ENCODE results near the gene KLHL41. TPM values are rescaled to one million over a fixed set of nuclear protein-coding genes. Genes with fewer than 3 reads are reported as not detected.
"Not testable (repeated sequence)": the region's sequence is repeated elsewhere in the genome, so short reads cannot be mapped to it uniquely, and the experiment has no call there.

KLHL41 gene
- total RNA-seq, 1 donor = under 0.01 TPM

- peak in 1 of 3 donors; percentile 55 for DNase-seq (ENCODE audit: low read depth in 2 of 3, low spot score in 2 of 3)
These were observed 1.8 kb upstream of the KLHL41 start for GRCh38 chr2:169507698-169508097.

- DNase-seq (ENCODE audit: low read depth in 2 of 3, low spot score in 2 of 3) = no peak
These were observed 453 bp downstream of the KLHL41 start for GRCh38 chr2:169509955-169510354.

GRCh38 chr2:169510496-169510895 is 994 bp downstream of the KLHL41 start:
- no peak for DNase-seq (ENCODE audit: low read depth in 2 of 3, low spot score in 2 of 3)

GRCh38 chr2:169511818-169512217 is 2.3 kb downstream of the KLHL41 start:
- no peak for DNase-seq (ENCODE audit: low read depth in 2 of 3, low spot score in 2 of 3)

- no peak for DNase-seq (ENCODE audit: low read depth in 2 of 3, low spot score in 2 of 3)
These were observed 3.0 kb downstream of the KLHL41 start for GRCh38 chr2:169512525-169512924.

- no peak for DNase-seq (ENCODE audit: low read depth in 2 of 3, low spot score in 2 of 3)
These were observed 3.6 kb downstream of the KLHL41 start for GRCh38 chr2:169513094-169513493.

GRCh38 chr2:169513926-169514325 is 4.4 kb downstream of the KLHL41 start:
- DNase-seq (ENCODE audit: low read depth in 2 of 3, low spot score in 2 of 3) = no peak

GRCh38 chr2:169514758-169515157 is 5.3 kb downstream of the KLHL41 start:
- DNase-seq (ENCODE audit: low read depth in 2 of 3, low spot score in 2 of 3) = peak in 1 of 3 donors; percentile 5

- DNase-seq (ENCODE audit: low read depth in 2 of 3, low spot score in 2 of 3) = not testable (repeated sequence)
These were observed 7.0 kb downstream of the KLHL41 start for GRCh38 chr2:169516488-169516995.

GRCh38 chr2:169520896-169521295 is 11.4 kb downstream of the KLHL41 start:
- DNase-seq (ENCODE audit: low read depth in 2 of 3, low spot score in 2 of 3) = no peak

- no peak for DNase-seq (ENCODE audit: low read depth in 2 of 3, low spot score in 2 of 3)
These were observed 14.2 kb downstream of the KLHL41 start for GRCh38 chr2:169523681-169524080.

GRCh38 chr2:169525434-169525833 is 15.9 kb downstream of the KLHL41 start:
- DNase-seq (ENCODE audit: low read depth in 2 of 3, low spot score in 2 of 3) = no peak

GRCh38 chr2:169526451-169526850 is 16.9 kb downstream of the KLHL41 start:
- no peak for DNase-seq (ENCODE audit: low read depth in 2 of 3, low spot score in 2 of 3)

- DNase-seq (ENCODE audit: low read depth in 2 of 3, low spot score in 2 of 3) = peak; percentile 51 to 80 (median 62)
These were observed 18.8 kb downstream of the KLHL41 start for GRCh38 chr2:169528271-169528701.

- DNase-seq (ENCODE audit: low read depth in 2 of 3, low spot score in 2 of 3) = not testable (repeated sequence)
These were observed 30.0 kb downstream of the KLHL41 start for GRCh38 chr2:169539460-169539859.

GRCh38 chr2:169540146-169540545 is 30.6 kb downstream of the KLHL41 start:
- peak in 2 of 3 donors; percentile 20 to 45 for DNase-seq (ENCODE audit: low read depth in 2 of 3, low spot score in 2 of 3)

GRCh38 chr2:169542433-169542832 is 32.9 kb downstream of the KLHL41 start:
- DNase-seq (ENCODE audit: low read depth in 2 of 3, low spot score in 2 of 3) = no peak

GRCh38 chr2:169546756-169547155 is 37.3 kb downstream of the KLHL41 start:
- DNase-seq (ENCODE audit: low read depth in 2 of 3, low spot score in 2 of 3) = no peak

GRCh38 chr2:169561364-169561763 is 51.9 kb downstream of the KLHL41 start:
- DNase-seq (ENCODE audit: low read depth in 2 of 3, low spot score in 2 of 3) = no peak

GRCh38 chr2:169562084-169562483 is 52.6 kb downstream of the KLHL41 start:
- not testable (repeated sequence) for DNase-seq (ENCODE audit: low read depth in 2 of 3, low spot score in 2 of 3)

- no peak for DNase-seq (ENCODE audit: low read depth in 2 of 3, low spot score in 2 of 3)
These were observed 53.0 kb downstream of the KLHL41 start for GRCh38 chr2:169562519-169562918.

GRCh38 chr2:169565686-169566085 is 56.2 kb downstream of the KLHL41 start:
- DNase-seq (ENCODE audit: low read depth in 2 of 3, low spot score in 2 of 3) = no peak

GRCh38 chr2:169569948-169570347 is 60.4 kb downstream of the KLHL41 start:
- no peak for DNase-seq (ENCODE audit: low read depth in 2 of 3, low spot score in 2 of 3)
